SU-DHL-6 (cell line): ENCODE results near the gene CTRB1.

Source experiments
- H2AFZ ChIP-seq: fragments of 200-600 bp; sonication (generic); 2 replicates; pipeline ENCODE4 v1.6.1; 2014; ENCODE audit warnings: low read depth, mild to moderate bottlenecking, moderate library complexity, mixed read lengths, antibody characterized with exemption, low read length; ENCODE audit not compliant: severe bottlenecking
- H3F3A ChIP-seq: fragments of 200-600 bp; shearing (Covaris generic); 2 replicates; pipeline ENCODE4 v1.6.0; 2016; ENCODE audit warnings: antibody characterized with exemption, mild to moderate bottlenecking; ENCODE audit not compliant: insufficient read depth
- H3K27ac ChIP-seq: fragments of 200-600 bp; sonication (generic); 2 replicates; pipeline ENCODE4 v1.5.1; 2016; ENCODE audit warnings: low read depth, mild to moderate bottlenecking, low read length, moderate library complexity, mixed read lengths
- H3K27me3 ChIP-seq: fragments of 200-600 bp; sonication (generic), shearing (Covaris generic); 2 replicates; pipeline ENCODE4 v1.6.0; 2014; ENCODE audit warnings: mild to moderate bottlenecking, low read length
- H3K36me3 ChIP-seq: fragments of 200-600 bp; sonication (generic); 2 replicates; pipeline ENCODE4 v1.6.1; 2014; ENCODE audit warnings: mild to moderate bottlenecking, low read length, mixed read lengths
- H3K4me2 ChIP-seq: fragments of 300-600, 200-600 bp; shearing (Covaris generic), sonication (generic); 2 replicates; pipeline ENCODE4 v1.6.0; 2014; ENCODE audit warnings: low read length, low read depth, mild to moderate bottlenecking; ENCODE audit not compliant: poor library complexity, severe bottlenecking
- H3K4me3 ChIP-seq: fragments of 200-600 bp; sonication (generic); 2 replicates; pipeline ENCODE4 v1.5.1; 2014; ENCODE audit warnings: antibody characterized with exemption, low read length, mild to moderate bottlenecking, mixed read lengths; ENCODE audit not compliant: insufficient read depth, poor library complexity, severe bottlenecking
- H3K79me2 ChIP-seq: fragments of 200-600 bp; sonication (generic); 2 replicates; pipeline ENCODE4 v1.6.1; 2014; ENCODE audit warnings: mild to moderate bottlenecking, low read length, moderate library complexity; ENCODE audit not compliant: insufficient read depth
- H3K9ac ChIP-seq: fragments of 200-600 bp; sonication (generic); 2 replicates; pipeline ENCODE4 v1.7.0; 2014; ENCODE audit warnings: mild to moderate bottlenecking, low read length
- H3K9me2 ChIP-seq: fragments of 200-600 bp; sonication (generic); replicated peaks from 2 replicates; pipeline ENCODE4 v1.6.1; 2014; ENCODE audit warnings: low read length; ENCODE audit not compliant: insufficient read depth
- H3K9me3 ChIP-seq: fragments of 200-600 bp; sonication (generic); 2 replicates; pipeline ENCODE4 v1.6.1; 2014; ENCODE audit warnings: low read length, mixed read lengths; ENCODE audit not compliant: insufficient read depth
- H4K20me1 ChIP-seq: fragments of 200-600 bp; sonication (generic); 2 replicates; pipeline ENCODE4 v1.6.1; 2014; ENCODE audit warnings: low read depth, mild to moderate bottlenecking, antibody characterized with exemption, low read length, moderate library complexity, mixed read lengths
- CTCF ChIP-seq: fragments of 200-600 bp; sonication (generic); IDR thresholded peaks from one replicate; pipeline ENCODE4 v1.5.1; 2017; ENCODE audit warnings: antibody characterized with exemption, mild to moderate bottlenecking, low read length, moderate library complexity; ENCODE audit not compliant: insufficient read depth, poor library complexity, severe bottlenecking
- EZH2phosphoT487 ChIP-seq: fragments of 200-600 bp; sonication (generic), shearing (Covaris generic); conservative IDR thresholded peaks from 2 replicates; pipeline ENCODE4 v1.6.1; 2018; ENCODE audit warnings: mild to moderate bottlenecking, antibody characterized with exemption, low read length, moderate library complexity, mixed read lengths

Gene CTRB1

GRCh38 chr16:75225092-75225491 is 6.3 kb downstream of the CTRB1 start:
- no peaks in the 10 kb centered on the region for H4K20me1 ChIP-seq
- no peaks in the 10 kb centered on the region for H3K79me2 ChIP-seq
- no peaks in the 10 kb centered on the region for H3K9me3 ChIP-seq
- H3K27ac ChIP-seq, result no peak overlapping the region
- H3K4me3 ChIP-seq, result no peak overlapping the region
- no peak overlapping the region for H2AFZ ChIP-seq
- no peaks in the 10 kb centered on the region for H3F3A ChIP-seq
- H3K36me3 ChIP-seq, result no peaks in the 10 kb centered on the region
- H3K27me3 ChIP-seq, result no peaks in the 10 kb centered on the region
- H3K4me2 ChIP-seq, result no peak overlapping the region
- no peak for TF ChIP-seq EZH2phosphoT487
- TF ChIP-seq CTCF, result no peak
- no peaks in the 10 kb centered on the region for H3K9me2 ChIP-seq
- H3K9ac ChIP-seq, result no peak overlapping the region

- no peaks in the 10 kb centered on the region for H3K36me3 ChIP-seq
- no peak for TF ChIP-seq CTCF
These were observed 7.1 kb downstream of the CTRB1 start for GRCh38 chr16:75225678-75226515.

GRCh38 chr16:75226550-75227360 is 8.0 kb downstream of the CTRB1 start:
- Histone ChIP-seq H3K27ac (no peak overlapping the region), H2AFZ (no peak overlapping the region), H3K9ac (no peak overlapping the region)

More at GRCh38 chr16:75225678-75226515, 7.1 kb downstream of the CTRB1 start:
- Histone ChIP-seq H2AFZ (no peak overlapping the region), H3K27me3 (no peaks in the 10 kb centered on the region), H3K4me2 (no peak overlapping the region), H3K79me2 (no peaks in the 10 kb centered on the region), H3F3A (no peaks in the 10 kb centered on the region), H3K27ac (no peak overlapping the region), H3K9me3 (no peaks in the 10 kb centered on the region), H3K4me3 (no peak overlapping the region), H4K20me1 (no peaks in the 10 kb centered on the region), H3K9me2 (no peaks in the 10 kb centered on the region), H3K9ac (no peak overlapping the region)

More at GRCh38 chr16:75226550-75227360, 8.0 kb downstream of the CTRB1 start:
- Histone ChIP-seq H3K4me2 (no peak overlapping the region), H3K4me3 (no peak overlapping the region), H3K27me3 (no peaks in the 10 kb centered on the region), H3K9me3 (no peaks in the 10 kb centered on the region), H3F3A (no peaks in the 10 kb centered on the region), H3K36me3 (no peaks in the 10 kb centered on the region), H3K9me2 (no peaks in the 10 kb centered on the region), H4K20me1 (no peaks in the 10 kb centered on the region), H3K79me2 (no peaks in the 10 kb centered on the region)
- TF ChIP-seq EZH2phosphoT487 (no peak), CTCF (no peak)
